ENCODE data around the gene DCUN1D4.

DNA sequence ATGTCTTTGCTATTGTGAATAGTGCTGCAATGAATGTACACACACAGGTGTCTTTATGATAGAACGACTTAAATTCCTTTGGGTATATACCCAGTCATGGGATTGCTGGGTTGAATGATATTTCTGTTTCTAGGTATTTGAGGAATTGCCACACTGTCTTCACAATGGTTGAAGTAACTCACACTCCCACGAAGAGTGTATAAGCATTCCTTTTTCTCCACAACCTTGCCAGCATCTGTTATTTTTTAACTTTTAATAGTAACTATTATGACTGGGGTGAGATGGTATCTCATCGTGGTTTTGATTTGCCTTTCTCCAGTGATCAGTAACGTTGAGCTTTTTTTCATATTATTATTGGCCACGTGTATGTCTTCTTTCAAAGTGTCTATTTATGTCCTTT is 17.6 kb upstream of the DCUN1D4 start:
- TF ChIP-seq CTCF (IDR thresholded peaks at IDR 0.05): no peak
- no peak for TF ChIP-seq CBFB (CRISPR knock-in tag; IDR thresholded peaks at IDR 0.05; ENCODE audit: low read depth)
- no peak for TF ChIP-seq RELA (CRISPR knock-in tag; IDR thresholded peaks at IDR 0.05; ENCODE audit: borderline replicate concordance)
- TF ChIP-seq AFF4 (CRISPR knock-in tag; IDR thresholded peaks at IDR 0.05; ENCODE audit: borderline replicate concordance): no peak
- no peak for TF ChIP-seq ZSCAN18 (CRISPR knock-in tag; IDR thresholded peaks at IDR 0.05)
- TF ChIP-seq IRF2 (CRISPR knock-in tag; IDR thresholded peaks at IDR 0.05; ENCODE audit: borderline replicate concordance, low read depth): no peak
- no peak for TF ChIP-seq ZNF423 (CRISPR knock-in tag; IDR thresholded peaks at IDR 0.05)
- no peak for TF ChIP-seq NFE2L1 (CRISPR knock-in tag; IDR thresholded peaks at IDR 0.05)
- no peak for TF ChIP-seq RORB (CRISPR knock-in tag; IDR thresholded peaks at IDR 0.05)
- TF ChIP-seq CREM (CRISPR knock-in tag; IDR thresholded peaks at IDR 0.05): no peak
- no peak for TF ChIP-seq SMAD3 (CRISPR knock-in tag; IDR thresholded peaks at IDR 0.05; ENCODE audit: borderline replicate concordance)

Measured in WTC11 (cell line).